ENCODE data around the gene FHAD1. TPM values are rescaled to one million over a fixed set of nuclear protein-coding genes. Genes with fewer than 3 reads are reported as not detected.

Gene FHAD1
- total and polyA plus RNA-seq, 2 of the 13 experiments (the other 11 are each of a cell fraction or from before 2014, with no cell fraction given), result not detected

DNA sequence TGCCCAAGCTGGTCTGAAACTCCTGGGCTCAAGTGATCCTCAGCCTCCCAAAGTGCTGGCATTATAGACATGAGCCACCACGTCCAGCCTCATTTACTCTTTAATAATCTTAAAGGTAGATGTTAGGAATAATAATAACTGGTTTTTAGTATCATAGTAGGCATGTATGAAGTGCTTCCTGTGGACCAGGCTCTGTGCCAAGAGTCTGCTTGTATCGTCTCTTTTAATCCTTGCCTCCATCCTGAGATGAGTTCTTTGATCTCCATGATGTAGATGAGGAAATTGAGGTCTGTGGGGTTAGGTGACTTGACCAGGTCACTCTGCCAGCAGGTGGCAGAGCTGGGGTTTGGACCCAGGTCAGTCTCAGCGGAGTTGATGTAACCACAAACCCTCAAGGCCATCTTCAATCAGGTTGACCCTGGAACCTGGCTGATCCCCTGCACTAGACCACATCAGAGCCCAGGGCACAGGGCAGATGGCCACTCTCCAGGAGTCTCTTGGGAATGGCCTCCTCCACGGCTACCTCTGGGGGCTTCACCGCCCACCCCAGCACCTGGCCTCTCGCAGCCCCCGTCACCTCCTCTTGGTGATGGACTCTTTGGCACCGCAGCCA is 173.9 kb downstream of the FHAD1 start (continued):
- TF ChIP-seq GATAD1 (CRISPR knock-in tag; IDR thresholded peaks at IDR 0.05) (peak; percentile 47; the same call in 1 of the 2 replicates), HOXA5 (CRISPR knock-in tag; IDR thresholded peaks at IDR 0.05) (no peak), MAFK (conservative IDR thresholded peaks at IDR 0.05 in 1 of 2, IDR thresholded peaks at IDR 0.05 in 1 of 2; ENCODE audit: low read length in 2 of 2) (no peak), SOX5 (CRISPR knock-in tag; IDR thresholded peaks at IDR 0.05; ENCODE audit: borderline replicate concordance) (peak; percentile 35; the same call in 1 of the 2 replicates), ZNF878 (CRISPR knock-in tag; IDR thresholded peaks at IDR 0.05) (no peak), FOSL2 (CRISPR knock-in tag; IDR thresholded peaks at IDR 0.05) (peak; percentile 50), MED1 (CRISPR knock-in tag; IDR thresholded peaks at IDR 0.05) (peak; percentile 55; the same call in 1 of the 2 replicates), XBP1 (CRISPR knock-in tag; IDR thresholded peaks at IDR 0.05) (no peak), SRY (CRISPR knock-in tag; IDR thresholded peaks at IDR 0.05) (no peak), ZNF337 (CRISPR knock-in tag; IDR thresholded peaks at IDR 0.05; ENCODE audit: borderline replicate concordance, low read depth) (no peak), AKAP8 (CRISPR knock-in tag; IDR thresholded peaks at IDR 0.05) (no peak)
- TF ChIP-seq, protein P1, sequence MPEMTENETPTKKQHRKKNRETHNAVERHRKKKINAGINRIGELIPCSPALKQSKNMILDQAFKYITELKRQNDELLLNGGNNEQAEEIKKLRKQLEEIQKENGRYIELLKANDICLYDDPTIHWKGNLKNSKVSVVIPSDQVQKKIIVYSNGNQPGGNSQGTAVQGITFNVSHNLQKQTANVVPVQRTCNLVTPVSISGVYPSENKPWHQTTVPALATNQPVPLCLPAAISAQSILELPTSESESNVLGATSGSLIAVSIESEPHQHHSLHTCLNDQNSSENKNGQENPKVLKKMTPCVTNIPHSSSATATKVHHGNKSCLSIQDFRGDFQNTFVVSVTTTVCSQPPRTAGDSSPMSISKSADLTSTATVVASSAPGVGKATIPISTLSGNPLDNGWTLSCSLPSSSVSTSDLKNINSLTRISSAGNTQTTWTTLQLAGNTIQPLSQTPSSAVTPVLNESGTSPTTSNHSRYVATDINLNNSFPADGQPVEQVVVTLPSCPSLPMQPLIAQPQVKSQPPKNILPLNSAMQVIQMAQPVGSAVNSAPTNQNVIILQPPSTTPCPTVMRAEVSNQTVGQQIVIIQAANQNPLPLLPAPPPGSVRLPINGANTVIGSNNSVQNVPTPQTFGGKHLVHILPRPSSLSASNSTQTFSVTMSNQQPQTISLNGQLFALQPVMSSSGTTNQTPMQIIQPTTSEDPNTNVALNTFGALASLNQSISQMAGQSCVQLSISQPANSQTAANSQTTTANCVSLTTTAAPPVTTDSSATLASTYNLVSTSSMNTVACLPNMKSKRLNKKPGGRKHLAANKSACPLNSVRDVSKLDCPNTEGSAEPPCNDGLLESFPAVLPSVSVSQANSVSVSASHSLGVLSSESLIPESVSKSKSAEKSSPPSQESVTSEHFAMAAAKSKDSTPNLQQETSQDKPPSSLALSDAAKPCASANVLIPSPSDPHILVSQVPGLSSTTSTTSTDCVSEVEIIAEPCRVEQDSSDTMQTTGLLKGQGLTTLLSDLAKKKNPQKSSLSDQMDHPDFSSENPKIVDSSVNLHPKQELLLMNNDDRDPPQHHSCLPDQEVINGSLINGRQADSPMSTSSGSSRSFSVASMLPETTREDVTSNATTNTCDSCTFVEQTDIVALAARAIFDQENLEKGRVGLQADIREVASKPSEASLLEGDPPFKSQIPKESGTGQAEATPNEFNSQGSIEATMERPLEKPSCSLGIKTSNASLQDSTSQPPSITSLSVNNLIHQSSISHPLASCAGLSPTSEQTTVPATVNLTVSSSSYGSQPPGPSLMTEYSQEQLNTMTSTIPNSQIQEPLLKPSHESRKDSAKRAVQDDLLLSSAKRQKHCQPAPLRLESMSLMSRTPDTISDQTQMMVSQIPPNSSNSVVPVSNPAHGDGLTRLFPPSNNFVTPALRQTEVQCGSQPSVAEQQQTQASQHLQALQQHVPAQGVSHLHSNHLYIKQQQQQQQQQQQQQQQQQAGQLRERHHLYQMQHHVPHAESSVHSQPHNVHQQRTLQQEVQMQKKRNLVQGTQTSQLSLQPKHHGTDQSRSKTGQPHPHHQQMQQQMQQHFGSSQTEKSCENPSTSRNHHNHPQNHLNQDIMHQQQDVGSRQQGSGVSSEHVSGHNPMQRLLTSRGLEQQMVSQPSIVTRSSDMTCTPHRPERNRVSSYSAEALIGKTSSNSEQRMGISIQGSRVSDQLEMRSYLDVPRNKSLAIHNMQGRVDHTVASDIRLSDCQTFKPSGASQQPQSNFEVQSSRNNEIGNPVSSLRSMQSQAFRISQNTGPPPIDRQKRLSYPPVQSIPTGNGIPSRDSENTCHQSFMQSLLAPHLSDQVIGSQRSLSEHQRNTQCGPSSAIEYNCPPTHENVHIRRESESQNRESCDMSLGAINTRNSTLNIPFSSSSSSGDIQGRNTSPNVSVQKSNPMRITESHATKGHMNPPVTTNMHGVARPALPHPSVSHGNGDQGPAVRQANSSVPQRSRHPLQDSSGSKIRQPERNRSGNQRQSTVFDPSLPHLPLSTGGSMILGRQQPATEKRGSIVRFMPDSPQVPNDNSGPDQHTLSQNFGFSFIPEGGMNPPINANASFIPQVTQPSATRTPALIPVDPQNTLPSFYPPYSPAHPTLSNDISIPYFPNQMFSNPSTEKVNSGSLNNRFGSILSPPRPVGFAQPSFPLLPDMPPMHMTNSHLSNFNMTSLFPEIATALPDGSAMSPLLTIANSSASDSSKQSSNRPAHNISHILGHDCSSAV (CRISPR knock-in tag; IDR thresholded peaks at IDR 0.05; ENCODE audit: borderline replicate concordance), result no peak
- TF ChIP-seq, protein P2, sequence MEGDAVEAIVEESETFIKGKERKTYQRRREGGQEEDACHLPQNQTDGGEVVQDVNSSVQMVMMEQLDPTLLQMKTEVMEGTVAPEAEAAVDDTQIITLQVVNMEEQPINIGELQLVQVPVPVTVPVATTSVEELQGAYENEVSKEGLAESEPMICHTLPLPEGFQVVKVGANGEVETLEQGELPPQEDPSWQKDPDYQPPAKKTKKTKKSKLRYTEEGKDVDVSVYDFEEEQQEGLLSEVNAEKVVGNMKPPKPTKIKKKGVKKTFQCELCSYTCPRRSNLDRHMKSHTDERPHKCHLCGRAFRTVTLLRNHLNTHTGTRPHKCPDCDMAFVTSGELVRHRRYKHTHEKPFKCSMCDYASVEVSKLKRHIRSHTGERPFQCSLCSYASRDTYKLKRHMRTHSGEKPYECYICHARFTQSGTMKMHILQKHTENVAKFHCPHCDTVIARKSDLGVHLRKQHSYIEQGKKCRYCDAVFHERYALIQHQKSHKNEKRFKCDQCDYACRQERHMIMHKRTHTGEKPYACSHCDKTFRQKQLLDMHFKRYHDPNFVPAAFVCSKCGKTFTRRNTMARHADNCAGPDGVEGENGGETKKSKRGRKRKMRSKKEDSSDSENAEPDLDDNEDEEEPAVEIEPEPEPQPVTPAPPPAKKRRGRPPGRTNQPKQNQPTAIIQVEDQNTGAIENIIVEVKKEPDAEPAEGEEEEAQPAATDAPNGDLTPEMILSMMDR (CRISPR knock-in tag; IDR thresholded peaks at IDR 0.05), result peak; percentile 84
- TF ChIP-seq, protein P3, sequence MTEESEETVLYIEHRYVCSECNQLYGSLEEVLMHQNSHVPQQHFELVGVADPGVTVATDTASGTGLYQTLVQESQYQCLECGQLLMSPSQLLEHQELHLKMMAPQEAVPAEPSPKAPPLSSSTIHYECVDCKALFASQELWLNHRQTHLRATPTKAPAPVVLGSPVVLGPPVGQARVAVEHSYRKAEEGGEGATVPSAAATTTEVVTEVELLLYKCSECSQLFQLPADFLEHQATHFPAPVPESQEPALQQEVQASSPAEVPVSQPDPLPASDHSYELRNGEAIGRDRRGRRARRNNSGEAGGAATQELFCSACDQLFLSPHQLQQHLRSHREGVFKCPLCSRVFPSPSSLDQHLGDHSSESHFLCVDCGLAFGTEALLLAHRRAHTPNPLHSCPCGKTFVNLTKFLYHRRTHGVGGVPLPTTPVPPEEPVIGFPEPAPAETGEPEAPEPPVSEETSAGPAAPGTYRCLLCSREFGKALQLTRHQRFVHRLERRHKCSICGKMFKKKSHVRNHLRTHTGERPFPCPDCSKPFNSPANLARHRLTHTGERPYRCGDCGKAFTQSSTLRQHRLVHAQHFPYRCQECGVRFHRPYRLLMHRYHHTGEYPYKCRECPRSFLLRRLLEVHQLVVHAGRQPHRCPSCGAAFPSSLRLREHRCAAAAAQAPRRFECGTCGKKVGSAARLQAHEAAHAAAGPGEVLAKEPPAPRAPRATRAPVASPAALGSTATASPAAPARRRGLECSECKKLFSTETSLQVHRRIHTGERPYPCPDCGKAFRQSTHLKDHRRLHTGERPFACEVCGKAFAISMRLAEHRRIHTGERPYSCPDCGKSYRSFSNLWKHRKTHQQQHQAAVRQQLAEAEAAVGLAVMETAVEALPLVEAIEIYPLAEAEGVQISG (CRISPR knock-in tag; IDR thresholded peaks at IDR 0.05), result peak; percentile 51; the same call in 1 of the 2 replicates
- TF ChIP-seq, protein P4, sequence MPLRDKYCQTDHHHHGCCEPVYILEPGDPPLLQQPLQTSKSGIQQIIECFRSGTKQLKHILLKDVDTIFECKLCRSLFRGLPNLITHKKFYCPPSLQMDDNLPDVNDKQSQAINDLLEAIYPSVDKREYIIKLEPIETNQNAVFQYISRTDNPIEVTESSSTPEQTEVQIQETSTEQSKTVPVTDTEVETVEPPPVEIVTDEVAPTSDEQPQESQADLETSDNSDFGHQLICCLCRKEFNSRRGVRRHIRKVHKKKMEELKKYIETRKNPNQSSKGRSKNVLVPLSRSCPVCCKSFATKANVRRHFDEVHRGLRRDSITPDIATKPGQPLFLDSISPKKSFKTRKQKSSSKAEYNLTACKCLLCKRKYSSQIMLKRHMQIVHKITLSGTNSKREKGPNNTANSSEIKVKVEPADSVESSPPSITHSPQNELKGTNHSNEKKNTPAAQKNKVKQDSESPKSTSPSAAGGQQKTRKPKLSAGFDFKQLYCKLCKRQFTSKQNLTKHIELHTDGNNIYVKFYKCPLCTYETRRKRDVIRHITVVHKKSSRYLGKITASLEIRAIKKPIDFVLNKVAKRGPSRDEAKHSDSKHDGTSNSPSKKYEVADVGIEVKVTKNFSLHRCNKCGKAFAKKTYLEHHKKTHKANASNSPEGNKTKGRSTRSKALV (CRISPR knock-in tag; IDR thresholded peaks at IDR 0.05), result no peak

Data from HepG2 (cell line).